Measurements from ENCODE around the gene KIAA0586. TPM values are rescaled to one million over a fixed set of nuclear protein-coding genes. Genes with fewer than 3 reads are reported as not detected.
"Not testable (repeated sequence)": the region's sequence is repeated elsewhere in the genome, so short reads cannot be mapped to it uniquely, and the experiment has no call there.

Gene KIAA0586
- total RNA-seq, 1 donor from 2014 or later, result 20.1 TPM

DNA sequence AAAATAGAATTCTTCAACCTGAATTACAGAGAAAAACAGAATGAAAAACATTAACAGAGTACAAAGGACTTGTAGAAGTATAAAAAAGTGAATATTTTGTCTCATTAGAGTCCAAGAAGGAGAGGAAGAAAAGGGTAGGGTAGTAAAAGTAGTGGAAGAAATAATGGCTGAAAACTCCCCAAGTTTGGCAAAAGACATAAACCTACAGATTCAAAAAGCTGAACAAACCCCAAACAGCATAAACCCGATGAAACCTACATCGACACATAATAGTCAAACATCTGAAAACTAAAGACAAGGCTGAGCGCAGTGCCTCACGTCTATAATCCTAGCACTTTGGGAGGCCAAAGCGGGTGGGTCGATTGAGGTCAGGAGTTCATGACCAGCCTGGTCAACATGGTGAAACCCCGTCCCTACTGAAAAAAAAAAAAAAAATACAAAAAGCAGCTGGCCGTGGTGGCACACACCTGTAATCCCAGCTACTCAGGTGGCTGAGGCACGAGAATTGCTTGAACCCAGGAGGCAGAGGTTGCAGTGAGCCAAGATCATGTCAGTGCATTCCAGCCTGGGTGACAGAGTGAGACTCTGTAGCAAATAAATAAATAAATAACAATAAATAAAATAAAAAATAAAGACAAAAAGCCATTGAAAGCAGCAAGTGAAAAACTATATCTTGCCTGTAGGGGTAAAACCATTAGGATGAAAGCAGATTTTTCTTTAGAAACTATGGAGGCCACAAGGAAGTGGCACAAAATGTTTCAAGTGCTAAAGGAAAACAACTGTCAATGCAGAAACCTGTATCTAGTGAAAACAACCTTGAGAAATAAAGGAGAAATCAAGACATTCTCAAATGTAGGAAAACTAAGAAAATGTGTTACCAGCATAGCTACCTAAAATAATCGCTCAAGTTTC, 11.6 kb upstream of the KIAA0586 start:
- no peak overlapping the region for H3K4me3 Mint-ChIP-seq (ENCODE audit: unreplicated experiment)
- H4K20me1 ChIP-seq (ENCODE audit: insufficient read depth, low read length), result no peaks in the 10 kb centered on the region
- H3K27me3 Mint-ChIP-seq (ENCODE audit: low read depth, unreplicated experiment), result no peaks in the 10 kb centered on the region
- FAIRE-seq, result no peak
- no peak overlapping the region for H3K9ac ChIP-seq (ENCODE audit: low read length)
- DNase-seq (ENCODE audit: low read depth), result no peak
- H3K79me2 ChIP-seq (ENCODE audit: insufficient read depth, low read length), result peaks cover 40% of the 10 kb centered on the region
- H3K9me3 Mint-ChIP-seq (ENCODE audit: unreplicated experiment), result no peaks in the 10 kb centered on the region
- no peaks in the 10 kb centered on the region for H3K9me3 ChIP-seq (ENCODE audit: insufficient read depth, low read depth, low read length)
- H3K36me3 ChIP-seq (ENCODE audit: insufficient read depth, low read length), result peaks cover 18% of the 10 kb centered on the region
- no peak overlapping the region for H2AFZ ChIP-seq (ENCODE audit: low read depth, low read length)
- no peaks in the 10 kb centered on the region for H3K4me1 Mint-ChIP-seq (ENCODE audit: low read depth, unreplicated experiment)
- TF ChIP-seq, protein P1, sequence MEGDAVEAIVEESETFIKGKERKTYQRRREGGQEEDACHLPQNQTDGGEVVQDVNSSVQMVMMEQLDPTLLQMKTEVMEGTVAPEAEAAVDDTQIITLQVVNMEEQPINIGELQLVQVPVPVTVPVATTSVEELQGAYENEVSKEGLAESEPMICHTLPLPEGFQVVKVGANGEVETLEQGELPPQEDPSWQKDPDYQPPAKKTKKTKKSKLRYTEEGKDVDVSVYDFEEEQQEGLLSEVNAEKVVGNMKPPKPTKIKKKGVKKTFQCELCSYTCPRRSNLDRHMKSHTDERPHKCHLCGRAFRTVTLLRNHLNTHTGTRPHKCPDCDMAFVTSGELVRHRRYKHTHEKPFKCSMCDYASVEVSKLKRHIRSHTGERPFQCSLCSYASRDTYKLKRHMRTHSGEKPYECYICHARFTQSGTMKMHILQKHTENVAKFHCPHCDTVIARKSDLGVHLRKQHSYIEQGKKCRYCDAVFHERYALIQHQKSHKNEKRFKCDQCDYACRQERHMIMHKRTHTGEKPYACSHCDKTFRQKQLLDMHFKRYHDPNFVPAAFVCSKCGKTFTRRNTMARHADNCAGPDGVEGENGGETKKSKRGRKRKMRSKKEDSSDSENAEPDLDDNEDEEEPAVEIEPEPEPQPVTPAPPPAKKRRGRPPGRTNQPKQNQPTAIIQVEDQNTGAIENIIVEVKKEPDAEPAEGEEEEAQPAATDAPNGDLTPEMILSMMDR (IDR thresholded peaks at IDR 0.05; ENCODE audit: insufficient read depth, low read depth, low read length), result no peak
- no peak for TF ChIP-seq EZH2 (IDR thresholded peaks at IDR 0.05; ENCODE audit: insufficient read depth, low read length)
- H3K36me3 Mint-ChIP-seq (ENCODE audit: low read depth, unreplicated experiment), result peaks cover 13% of the 10 kb centered on the region
- H3K4me1 ChIP-seq (ENCODE audit: insufficient read depth, low read length), result no peaks in the 10 kb centered on the region
- no peak overlapping the region for H3K4me3 ChIP-seq (ENCODE audit: insufficient read depth, low read depth, low read length)
- H3K27me3 ChIP-seq (ENCODE audit: insufficient read depth, low read length), result no peaks in the 10 kb centered on the region
- H3K27ac Mint-ChIP-seq (ENCODE audit: unreplicated experiment), result no peak overlapping the region
- no peak overlapping the region for H3K4me2 ChIP-seq (ENCODE audit: low read length)
- H3K27ac ChIP-seq (ENCODE audit: low read depth, low read length), result no peak overlapping the region

DNA sequence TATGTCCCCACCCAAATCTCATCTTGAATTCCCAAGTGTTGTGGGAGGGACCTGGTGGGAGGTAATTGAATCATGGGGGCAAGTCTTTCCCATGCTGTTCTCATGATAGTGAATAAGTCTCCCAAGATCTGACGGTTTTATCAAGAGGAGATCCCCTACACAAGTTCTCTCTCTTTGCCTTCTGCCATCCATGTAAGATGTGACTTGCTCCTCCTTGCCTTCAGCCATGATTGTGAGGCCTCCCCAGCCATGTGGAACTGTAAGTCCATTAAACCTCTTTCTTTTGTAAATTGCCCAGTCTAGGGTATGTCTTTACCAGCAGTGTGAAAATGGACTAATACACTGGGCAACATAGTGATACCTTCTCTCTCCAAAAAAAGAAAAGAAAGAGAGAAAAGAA, 10.6 kb upstream of the KIAA0586 start:
- not testable (repeated sequence) for H3K4me1 ChIP-seq (ENCODE audit: insufficient read depth, low read length); H3K4me1 Mint-ChIP-seq (ENCODE audit: low read depth, unreplicated experiment); H3K9ac ChIP-seq (ENCODE audit: low read length); H3K4me3 ChIP-seq (ENCODE audit: insufficient read depth, low read depth, low read length); H3K9me3 Mint-ChIP-seq (ENCODE audit: unreplicated experiment); FAIRE-seq; H4K20me1 ChIP-seq (ENCODE audit: insufficient read depth, low read length); H3K27me3 ChIP-seq (ENCODE audit: insufficient read depth, low read length); H3K4me2 ChIP-seq (ENCODE audit: low read length); H3K9me3 ChIP-seq (ENCODE audit: insufficient read depth, low read depth, low read length); DNase-seq (ENCODE audit: low read depth); H2AFZ ChIP-seq (ENCODE audit: low read depth, low read length); H3K27ac Mint-ChIP-seq (ENCODE audit: unreplicated experiment); H3K27ac ChIP-seq (ENCODE audit: low read depth, low read length); H3K27me3 Mint-ChIP-seq (ENCODE audit: low read depth, unreplicated experiment); H3K4me3 Mint-ChIP-seq (ENCODE audit: unreplicated experiment)
- Histone ChIP-seq H3K79me2 (ENCODE audit: insufficient read depth, low read length) (peaks cover 45% of the 10 kb centered on the region), H3K36me3 (ENCODE audit: insufficient read depth, low read length) (peaks cover 22% of the 10 kb centered on the region)
- peaks cover 13% of the 10 kb centered on the region for H3K36me3 Mint-ChIP-seq (ENCODE audit: low read depth, unreplicated experiment)

DNA sequence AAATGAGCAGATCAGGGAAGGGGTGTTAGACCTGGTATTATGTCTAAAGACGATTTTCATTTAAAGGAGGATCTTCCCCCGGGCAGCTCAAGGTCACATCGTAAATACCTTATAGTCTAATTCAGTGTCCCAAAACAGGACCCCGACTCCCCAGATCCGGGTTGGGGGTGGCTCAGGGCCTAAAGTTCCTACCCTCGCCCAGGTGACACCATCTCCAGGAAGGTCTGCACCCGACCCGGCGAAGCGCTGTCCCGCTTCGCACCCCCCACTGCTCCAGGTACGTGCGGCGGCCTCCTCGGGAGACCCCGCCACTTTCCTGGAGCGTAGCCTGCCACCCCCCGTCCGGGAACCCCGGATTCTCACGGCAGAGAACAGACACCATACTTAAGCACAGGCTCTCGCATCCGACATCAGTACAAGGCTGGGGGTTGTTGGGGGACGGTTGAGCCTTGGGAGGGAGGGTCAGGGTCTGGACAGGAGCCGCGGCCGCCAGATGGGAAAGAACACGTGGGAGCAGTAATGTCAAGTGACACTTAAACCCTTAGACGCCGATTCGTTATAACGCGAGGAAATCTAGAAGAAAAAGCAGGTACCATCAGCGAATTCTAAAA, 744 bp upstream of the KIAA0586 start:
- Mint-ChIP-seq H3K36me3 (ENCODE audit: low read depth, unreplicated experiment) (no peaks in the 10 kb centered on the region), H3K9me3 (ENCODE audit: unreplicated experiment) (no peaks in the 10 kb centered on the region), H3K27me3 (ENCODE audit: low read depth, unreplicated experiment) (no peaks in the 10 kb centered on the region), H3K4me3 (ENCODE audit: unreplicated experiment) (peak overlapping the region; percentile 99), H3K27ac (ENCODE audit: unreplicated experiment) (peak overlapping the region; percentile 99), H3K4me1 (ENCODE audit: low read depth, unreplicated experiment) (peaks cover 7% of the 10 kb centered on the region)
- Histone ChIP-seq H4K20me1 (ENCODE audit: insufficient read depth, low read length) (no peaks in the 10 kb centered on the region), H3K36me3 (ENCODE audit: insufficient read depth, low read length) (peaks cover under 1% of the 10 kb centered on the region), H3K4me2 (ENCODE audit: low read length) (peak overlapping the region; percentile 88), H3K27ac (ENCODE audit: low read depth, low read length) (peak overlapping the region; percentile 98), H3K9me3 (ENCODE audit: insufficient read depth, low read depth, low read length) (no peaks in the 10 kb centered on the region), H3K27me3 (ENCODE audit: insufficient read depth, low read length) (no peaks in the 10 kb centered on the region), H3K4me3 (ENCODE audit: insufficient read depth, low read depth, low read length) (peak overlapping the region; percentile 99), H3K9ac (ENCODE audit: low read length) (peak overlapping the region; percentile 97), H3K79me2 (ENCODE audit: insufficient read depth, low read length) (peaks cover 53% of the 10 kb centered on the region), H3K4me1 (ENCODE audit: insufficient read depth, low read length) (peaks cover 6% of the 10 kb centered on the region), H2AFZ (ENCODE audit: low read depth, low read length) (peak overlapping the region; percentile 98)
- DNase-seq (ENCODE audit: low read depth), result peak; percentile 59
- no peak for TF ChIP-seq EZH2 (IDR thresholded peaks at IDR 0.05; ENCODE audit: insufficient read depth, low read length)
- TF ChIP-seq, protein P1 (IDR thresholded peaks at IDR 0.05; ENCODE audit: insufficient read depth, low read depth, low read length), result no peak
- FAIRE-seq, result no peak
